ENCODE results near the gene ATP11A.
"Not testable (repeated sequence)": the region's sequence is repeated elsewhere in the genome, so short reads cannot be mapped to it uniquely, and the experiment has no call there.

The ATP11A gene

DNA sequence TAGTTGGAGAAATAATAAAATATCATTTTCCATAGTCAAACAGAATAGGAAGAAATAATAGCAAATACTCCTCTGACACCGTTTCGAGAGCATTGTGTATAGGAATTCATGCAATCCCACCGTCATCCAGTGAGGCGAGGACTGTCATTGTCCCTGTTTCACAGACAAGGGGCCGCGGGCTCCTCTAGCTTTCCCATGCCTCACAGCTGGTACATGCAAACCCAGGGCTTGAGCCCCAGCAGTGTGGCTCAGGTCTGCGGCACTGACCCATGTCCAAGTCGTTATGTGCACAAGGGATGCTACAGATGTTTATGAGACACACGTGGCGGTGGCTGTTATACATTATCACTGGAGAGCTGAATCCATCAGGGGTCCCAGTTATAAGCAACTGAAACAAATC, 18.5 kb upstream of the ATP11A start:
- no peak for DNase-seq

- DNase-seq, result no peak
Measured at GRCh38 chr13:112672651-112673284, 17.1 kb upstream of the ATP11A start.

- DNase-seq, result no peak
Measured at GRCh38 chr13:112674412-112675365, 15.1 kb upstream of the ATP11A start.

GRCh38 chr13:112675366-112675756, 14.5 kb upstream of the ATP11A start:
- DNase-seq, result no peak

GRCh38 chr13:112677421-112677962, 12.3 kb upstream of the ATP11A start:
- not testable (repeated sequence) for DNase-seq

- no peak for DNase-seq
Measured at GRCh38 chr13:112679381-112679780, 10.5 kb upstream of the ATP11A start.

DNA sequence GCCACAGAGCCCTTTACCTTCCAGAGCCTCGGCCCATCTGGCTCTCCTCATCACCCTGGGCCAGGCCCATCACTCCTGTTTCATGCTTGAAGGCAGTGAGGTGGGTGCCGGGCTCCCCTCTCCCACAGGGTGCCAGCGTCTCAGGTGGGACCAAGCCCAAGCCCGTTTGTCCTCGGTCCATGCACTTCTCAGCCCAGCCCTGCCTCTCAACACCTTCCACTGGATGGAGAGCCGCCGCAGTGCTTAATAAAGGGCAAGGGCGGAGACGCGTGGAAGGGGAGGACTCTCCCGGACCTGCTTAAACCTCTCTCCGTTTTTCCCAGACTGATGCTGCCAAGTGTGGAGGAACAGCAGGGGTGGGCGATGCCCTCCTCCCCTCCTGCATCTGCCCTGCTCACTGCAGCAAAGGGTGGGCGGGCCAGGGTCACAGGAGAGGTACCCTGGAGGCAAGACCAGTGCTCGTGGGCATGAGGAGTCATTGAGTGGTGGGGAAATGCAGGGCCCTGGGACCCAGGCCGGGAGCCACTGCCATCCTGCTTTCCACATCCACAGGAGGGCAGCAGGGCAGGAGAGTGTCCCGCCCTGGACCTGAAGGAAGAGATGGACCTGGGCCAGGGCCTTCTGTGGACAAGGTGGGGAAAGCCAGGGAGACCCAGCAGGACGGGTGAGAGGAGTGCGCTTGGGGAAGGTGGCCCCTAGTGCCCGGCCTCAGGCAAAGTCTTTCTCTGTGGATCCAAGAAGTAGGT, 9.7 kb upstream of the ATP11A start:
- DNase-seq, result no peak

- no peak for DNase-seq
Measured at GRCh38 chr13:112680741-112681360, 9.0 kb upstream of the ATP11A start.

DNA sequence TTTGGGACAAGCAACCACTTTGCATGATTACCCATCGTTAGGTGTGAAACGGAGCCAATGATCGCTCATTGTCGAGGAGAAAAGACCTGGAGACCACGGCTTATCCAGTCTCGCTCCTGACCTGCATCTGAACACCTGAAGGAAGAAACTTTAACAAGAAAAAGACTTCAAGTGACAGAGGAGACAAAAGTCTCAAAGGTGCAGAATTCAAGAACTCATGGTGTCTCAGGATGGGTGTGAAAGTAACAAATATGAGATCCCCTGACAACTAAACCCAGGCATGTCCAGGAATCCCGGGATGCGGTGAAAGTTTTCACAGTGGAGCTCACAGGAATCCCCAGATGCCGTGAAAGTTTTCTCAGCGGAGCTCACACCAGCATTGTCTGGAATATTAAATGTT, 6.3 kb upstream of the ATP11A start:
- no peak for DNase-seq

- DNase-seq, result no peak
Measured at GRCh38 chr13:112684071-112684845, 5.6 kb upstream of the ATP11A start.

- DNase-seq, result not testable (repeated sequence)
Measured at GRCh38 chr13:112685189-112685805, 4.5 kb upstream of the ATP11A start.

- no peak for DNase-seq
Measured at GRCh38 chr13:112685896-112686295, 3.9 kb upstream of the ATP11A start.

- DNase-seq, result no peak
Measured at GRCh38 chr13:112686364-112686763, 3.5 kb upstream of the ATP11A start.

- DNase-seq, result no peak
Measured at GRCh38 chr13:112686987-112687386, 2.9 kb upstream of the ATP11A start.

DNA sequence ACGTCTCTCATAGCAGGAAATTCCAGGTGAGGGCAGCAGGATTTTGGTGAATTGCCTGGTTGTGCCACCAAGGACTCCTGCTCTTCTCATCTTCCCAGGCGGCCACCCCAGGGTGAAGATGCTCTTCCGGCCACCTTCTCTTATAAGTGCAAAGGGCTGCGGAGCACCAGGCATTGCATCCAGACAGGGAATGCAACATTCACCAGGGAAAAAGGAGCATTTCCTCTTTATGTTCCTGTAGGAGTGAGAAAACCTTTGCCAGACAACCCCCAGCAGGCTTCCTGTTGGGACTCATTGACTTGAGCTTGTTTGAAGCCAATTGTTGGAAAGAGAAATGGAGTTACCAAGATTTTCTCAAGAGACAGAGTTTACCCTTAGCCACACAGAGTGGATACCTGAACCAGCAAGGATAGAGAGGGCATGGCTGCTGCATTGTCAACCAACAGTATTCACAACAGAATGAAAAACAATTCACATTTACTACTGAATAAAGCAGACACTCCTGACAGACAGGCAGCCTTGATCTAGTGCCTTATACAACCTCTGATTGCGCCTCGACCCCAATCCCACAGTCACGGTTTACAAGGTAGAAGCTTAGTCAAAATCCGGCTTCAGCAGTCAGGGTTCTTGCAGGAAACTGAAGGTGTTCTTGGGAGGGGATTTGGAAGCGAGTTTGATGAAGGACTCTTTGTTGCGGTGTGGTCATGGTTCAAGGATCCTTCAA, 1.8 kb upstream of the ATP11A start:
- DNase-seq, result no peak

DNA sequence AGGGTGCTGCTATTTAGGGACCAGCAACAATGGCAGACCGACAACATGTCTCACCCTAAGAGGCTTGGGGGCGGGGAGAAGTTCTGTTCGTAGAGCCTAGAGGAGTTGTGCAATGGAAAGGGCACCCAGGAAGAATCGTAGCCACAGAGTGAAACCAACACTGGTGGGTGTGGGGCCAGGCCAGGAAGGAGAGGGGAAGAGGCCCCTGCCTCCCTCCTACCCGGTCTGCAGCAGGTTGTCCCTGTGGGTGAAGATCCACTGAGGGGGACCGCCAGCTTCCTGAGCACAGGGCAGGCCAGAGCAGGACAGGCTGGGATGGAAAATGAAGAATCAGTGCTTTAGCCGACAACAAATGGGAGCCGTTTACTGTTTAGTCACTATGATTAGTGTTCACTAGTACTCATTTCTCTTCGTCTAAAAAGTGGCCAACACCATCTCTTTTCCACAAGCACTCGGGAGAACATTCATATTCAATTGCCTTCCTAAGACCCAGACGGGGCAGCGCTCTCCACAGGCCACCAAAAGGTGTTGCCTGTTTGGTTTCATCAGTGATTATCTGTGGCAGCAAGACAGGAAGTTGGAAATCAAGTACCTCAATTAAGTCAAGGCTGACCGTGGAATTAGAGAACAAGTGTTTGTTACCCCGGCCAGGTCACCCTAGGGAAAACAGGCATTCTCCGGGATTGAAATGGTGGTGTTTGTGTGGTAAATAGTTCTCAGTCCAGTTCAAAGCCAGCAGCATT, 1.1 kb upstream of the ATP11A start:
- peak; percentile 16 for DNase-seq

- no peak for DNase-seq
Measured at GRCh38 chr13:112690283-112690929, 568 bp downstream of the ATP11A start.

- no peak for DNase-seq
Measured at GRCh38 chr13:112692104-112692503, 2.3 kb downstream of the ATP11A start.

DNA sequence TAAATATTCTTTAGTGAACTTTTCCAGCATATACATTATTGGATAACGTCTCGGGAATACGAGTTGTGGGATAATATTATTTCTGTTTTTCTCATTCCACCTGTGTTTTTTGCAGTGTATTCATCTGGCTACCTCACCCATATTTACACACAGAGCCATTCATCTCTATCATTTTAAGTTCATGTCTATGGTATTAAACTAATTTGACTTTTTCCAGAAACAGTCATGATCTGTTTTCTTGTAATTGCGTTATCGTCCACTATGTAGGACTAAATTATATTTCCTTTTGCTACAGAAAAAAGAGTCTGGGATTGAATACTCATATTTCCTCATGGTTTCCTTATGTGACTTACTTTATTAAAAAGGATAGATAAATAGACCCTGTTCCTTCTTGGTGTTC, 2.7 kb downstream of the ATP11A start:
- no peak for DNase-seq
